HCT116 (cell line): ENCODE data around the gene DIS3L2. TPM values are rescaled to one million over a fixed set of nuclear protein-coding genes. Genes with fewer than 3 reads are reported as not detected.

Experiments
- ATAC-seq: fragments of 200-7000 bp; cut with Tn5 transposase; 2 replicates; pipeline ENCODE4 v1.9.1; 2020; ENCODE audit warnings: mild to moderate bottlenecking, moderate library complexity
- BruUV-seq: library from RNA; stranded (reverse); fragments of 400-500 nt; replicated peaks from 2 replicates; lab custom pipeline; 2021; lab: Mats Ljungman, UMichigan
- CTCF ChIA-PET: fragments of 300-600 bp; sonication (Branson Sonifier 250); formaldehyde crosslinking; loops from one replicate; lab custom pipeline; 2021; ENCODE audit warnings: antibody characterized with exemption; lab: Charles Lee
- POLR2A ChIA-PET: fragments of 300-600, 350-600 bp; sonication (Branson Sonifier 250); formaldehyde crosslinking; loops from one replicate; lab custom pipeline; 2021; ENCODE audit warnings: antibody characterized with exemption; lab: Charles Lee
- RAD21 ChIA-PET, 2 experiments: fragments of 300-600 bp; sonication (Branson Sonifier 250); formaldehyde crosslinking; loops; one replicate each; lab custom pipeline; 2023; ENCODE audit warnings: low total read pairs in 2 of 2; ENCODE audit not compliant: uncharacterized antibody in 2 of 2, unreplicated experiment in 2 of 2, low non-redundant PET in 1 of 2; lab: Charles Lee
- DNase-seq: peaks from one replicate; pipeline ENCODE4 v3.0.0-alpha.2; 2010; ENCODE audit warnings: low read depth, low spot score
- H2AFZ ChIP-seq: fragments of 200-600 bp; shearing (Covaris generic), sonication (generic); 2 replicates; pipeline ENCODE4 v1.6.1; 2017; ENCODE audit warnings: low read depth, mixed run types, mixed read lengths, antibody characterized with exemption, low read length; ENCODE audit not compliant: poor library complexity, severe bottlenecking
- H3K27ac ChIP-seq: 2 replicates; pipeline ENCODE4 v1.5.1; 2012; ENCODE audit warnings: low read depth, low read length
- H3K27me3 ChIP-seq: fragments of 200-600 bp; sonication (generic); 2 replicates; pipeline ENCODE4 v1.6.1; 2016; ENCODE audit warnings: mixed run types, low read length, mixed read lengths; ENCODE audit not compliant: insufficient read depth
- H3K36me3 ChIP-seq, 2 experiments: fragments of 200-500 bp in 1 of 2; fragments of 200-600 bp in 1 of 2; sonication (Bioruptor generic) in 1 of 2; sonication (generic) in 1 of 2; 2 replicates each; pipeline versions ENCODE4 v1.5.1 to v1.6.1; 2014 to 2016; ENCODE audit warnings: low read length in 2 of 2, inconsistent platforms in 1 of 2, mixed read lengths in 1 of 2, mixed run types in 1 of 2; ENCODE audit not compliant: insufficient read depth in 2 of 2, control insufficient read depth in 1 of 2
- H3K4me1 ChIP-seq, 2 experiments: fragments of 200-600 bp in 1 of 2; sonication (generic) in 1 of 2; 2 replicates each; pipeline versions ENCODE4 v1.5.1 to v1.6.1; 2012 to 2017; ENCODE audit warnings: low read length in 2 of 2, inconsistent platforms in 1 of 2, mild to moderate bottlenecking in 1 of 2, mixed read lengths in 1 of 2, mixed run types in 1 of 2, moderate library complexity in 1 of 2; ENCODE audit not compliant: insufficient read depth in 2 of 2, control insufficient read depth in 1 of 2
- H3K4me2 ChIP-seq: fragments of 200-600 bp; sonication (generic); 2 replicates; pipeline ENCODE4 v1.6.1; 2017; ENCODE audit warnings: mixed run types, low read length, mixed read lengths
- H3K4me3 ChIP-seq, 2 experiments: fragments of 200-600 bp in 1 of 2; sonication (generic) in 1 of 2; replicated peaks in 1 of 2; 2 replicates each; pipeline ENCODE4 v1.5.1; 2011 to 2016; ENCODE audit warnings: low read length in 2 of 2, control low read depth in 1 of 2, low read depth in 1 of 2, mild to moderate bottlenecking in 1 of 2, mixed read lengths in 1 of 2, mixed run types in 1 of 2
- H3K79me2 ChIP-seq: fragments of 200-600 bp; sonication (generic); 2 replicates; pipeline ENCODE4 v1.6.1; 2017; ENCODE audit warnings: mild to moderate bottlenecking, mixed run types, low read length, moderate library complexity, mixed read lengths; ENCODE audit not compliant: insufficient read depth
- H3K9ac ChIP-seq: fragments of 200-600 bp; sonication (generic); 2 replicates; pipeline ENCODE4 v1.6.1; 2016; ENCODE audit warnings: low read length, mixed read lengths
- H3K9me2 ChIP-seq: fragments of 200-600 bp; sonication (generic), shearing (Covaris generic); 2 replicates; pipeline ENCODE4 v1.6.1; 2017; ENCODE audit warnings: mixed run types, mild to moderate bottlenecking, moderate library complexity; ENCODE audit not compliant: insufficient read depth
- H3K9me3 ChIP-seq, 2 experiments: fragments of 200-500 bp in 1 of 2; fragments of 200-600 bp in 1 of 2; sonication (Bioruptor generic) in 1 of 2; sonication (generic) in 1 of 2; 2 replicates each; pipeline ENCODE4 v1.6.1; 2014 to 2017; ENCODE audit warnings: low read length in 2 of 2, mixed read lengths in 2 of 2, inconsistent platforms in 1 of 2, low read depth in 1 of 2, mild to moderate bottlenecking in 1 of 2, mixed run types in 1 of 2, moderate library complexity in 1 of 2; ENCODE audit not compliant: control insufficient read depth in 1 of 2, insufficient read depth in 1 of 2
- H4K20me1 ChIP-seq: fragments of 200-600 bp; sonication (generic), shearing (Covaris generic); 2 replicates; pipeline ENCODE4 v1.6.1; 2017; ENCODE audit warnings: mixed run types, mild to moderate bottlenecking, moderate library complexity; ENCODE audit not compliant: insufficient read depth
- ATF3 ChIP-seq: IDR thresholded peaks from 2 replicates; pipeline ENCODE4 v1.6.1; 2012
- CBX3 ChIP-seq: IDR thresholded peaks from 2 replicates; pipeline ENCODE4 v1.6.1; 2012; ENCODE audit warnings: low read depth
- CEBPB ChIP-seq: IDR thresholded peaks from 2 replicates; pipeline ENCODE4 v1.6.1; 2012; ENCODE audit warnings: low read depth
- EGR1 ChIP-seq: IDR thresholded peaks from 2 replicates; pipeline ENCODE4 v1.6.1; 2012; ENCODE audit warnings: low read depth
- ELF1 ChIP-seq: IDR thresholded peaks from 2 replicates; pipeline ENCODE4 v1.6.1; 2012; ENCODE audit warnings: low read depth, borderline replicate concordance
- EZH2 ChIP-seq: fragments of 200-600 bp; sonication (generic); IDR thresholded peaks from 2 replicates; pipeline ENCODE4 v1.6.1; 2017; ENCODE audit warnings: antibody characterized with exemption, mixed run types
- EZH2phosphoT487 ChIP-seq: fragments of 200-600 bp; IDR thresholded peaks from 2 replicates; pipeline ENCODE4 v1.6.1; 2018; ENCODE audit warnings: antibody characterized with exemption, borderline replicate concordance
- FOSL1 ChIP-seq: IDR thresholded peaks from 2 replicates; pipeline ENCODE4 v1.6.1; 2012; ENCODE audit warnings: low read depth
- JUND ChIP-seq: IDR thresholded peaks from 2 replicates; pipeline ENCODE4 v1.6.1; 2012
- MAX ChIP-seq: IDR thresholded peaks from 2 replicates; pipeline ENCODE4 v1.6.1; 2012
- POLR2AphosphoS5 ChIP-seq: IDR thresholded peaks from 2 replicates; pipeline ENCODE4 v1.6.1; 2011; ENCODE audit warnings: mild to moderate bottlenecking, low read depth, low read length, moderate library complexity
- RAD21 ChIP-seq: IDR thresholded peaks from 2 replicates; pipeline ENCODE4 v1.6.1; 2012; ENCODE audit warnings: low read depth, mild to moderate bottlenecking
- REST ChIP-seq: IDR thresholded peaks from 2 replicates; pipeline ENCODE4 v1.6.1; 2012; ENCODE audit warnings: low read depth
- SP1 ChIP-seq: IDR thresholded peaks from 2 replicates; pipeline ENCODE4 v1.6.1; 2012; ENCODE audit warnings: low read depth
- SRF ChIP-seq: IDR thresholded peaks from 2 replicates; pipeline ENCODE4 v1.6.1; 2012; ENCODE audit warnings: low read depth
- TCF7L2 ChIP-seq: IDR thresholded peaks from 2 replicates; pipeline ENCODE4 v1.7.0; 2011; ENCODE audit warnings: borderline replicate concordance, inconsistent platforms; ENCODE audit not compliant: insufficient read depth, insufficient read length; ENCODE audit errors: extremely low read depth
- YY1 ChIP-seq: IDR thresholded peaks from 2 replicates; pipeline ENCODE4 v1.6.1; 2011; ENCODE audit warnings: low read length, low read depth, moderate library complexity, mild to moderate bottlenecking; ENCODE audit not compliant: insufficient replicate concordance; ENCODE audit errors: extremely low read depth
- ZFX ChIP-seq: fragments of 450-650 bp; IDR thresholded peaks from 2 replicates; pipeline ENCODE4 v1.6.1; 2017
- ZNF274 ChIP-seq: fragments of 200-500 bp; sonication (Bioruptor generic); IDR thresholded peaks from 2 replicates; pipeline ENCODE4 v1.6.1; 2014; ENCODE audit warnings: mild to moderate bottlenecking, low read depth, low read length, inconsistent platforms
- intact Hi-C: fragments of 100-400 bp; cut with micrococcal nuclease; formaldehyde crosslinking; loops from 2 replicates; pipeline ENCODE4 v1.10.0; 2022
- total RNA-seq: library from RNA; stranded (reverse); gene quantifications from one replicate; pipeline ENCODE4 v1.2.1, GENCODE V29; 2021; ENCODE audit not compliant: unreplicated experiment
- TF ChIP-seq, protein P1 (sequence below): IDR thresholded peaks from 2 replicates; pipeline ENCODE4 v1.6.1; 2011; ENCODE audit warnings: mild to moderate bottlenecking, low read length, moderate library complexity; ENCODE audit not compliant: insufficient replicate concordance; ENCODE audit errors: extremely low read depth

DIS3L2 gene
- total RNA-seq, 1 experiment from 2014 or later = 42.5 TPM

GRCh38 chr2:232103140-232103737 is 141.7 kb downstream of the DIS3L2 start:
- Histone ChIP-seq H3K27ac (no peak overlapping the region), H4K20me1 (no peaks in the 10 kb centered on the region), H3K79me2 (no peaks in the 10 kb centered on the region; the same call in 1 of the 2 replicates), H3K9me2 (no peaks in the 10 kb centered on the region), H3K27me3 (no peaks in the 10 kb centered on the region), H3K36me3 (no peaks in the 10 kb centered on the region), H3K9me3 (no peaks in the 10 kb centered on the region), H2AFZ (no peak overlapping the region), H3K4me1 (no peaks in the 10 kb centered on the region), H3K4me2 (no peak overlapping the region), H3K9ac (no peak overlapping the region), H3K4me3 (no peak overlapping the region)
- no TSS peak for BruUV-seq
- ChIA-PET CTCF (no interaction called here), POLR2A (no interaction called here), RAD21 (no interaction called here)
- ATAC-seq (no peak), DNase-seq (no peak)
- intact Hi-C loops = no loop called here
- no peak for TF ChIP-seq RAD21
- no peak for TF ChIP-seq CEBPB
- TF ChIP-seq EGR1 = no peak
- TF ChIP-seq, protein P1, sequence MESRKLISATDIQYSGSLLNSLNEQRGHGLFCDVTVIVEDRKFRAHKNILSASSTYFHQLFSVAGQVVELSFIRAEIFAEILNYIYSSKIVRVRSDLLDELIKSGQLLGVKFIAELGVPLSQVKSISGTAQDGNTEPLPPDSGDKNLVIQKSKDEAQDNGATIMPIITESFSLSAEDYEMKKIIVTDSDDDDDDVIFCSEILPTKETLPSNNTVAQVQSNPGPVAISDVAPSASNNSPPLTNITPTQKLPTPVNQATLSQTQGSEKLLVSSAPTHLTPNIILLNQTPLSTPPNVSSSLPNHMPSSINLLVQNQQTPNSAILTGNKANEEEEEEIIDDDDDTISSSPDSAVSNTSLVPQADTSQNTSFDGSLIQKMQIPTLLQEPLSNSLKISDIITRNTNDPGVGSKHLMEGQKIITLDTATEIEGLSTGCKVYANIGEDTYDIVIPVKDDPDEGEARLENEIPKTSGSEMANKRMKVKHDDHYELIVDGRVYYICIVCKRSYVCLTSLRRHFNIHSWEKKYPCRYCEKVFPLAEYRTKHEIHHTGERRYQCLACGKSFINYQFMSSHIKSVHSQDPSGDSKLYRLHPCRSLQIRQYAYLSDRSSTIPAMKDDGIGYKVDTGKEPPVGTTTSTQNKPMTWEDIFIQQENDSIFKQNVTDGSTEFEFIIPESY = no peak
- no peak for TF ChIP-seq REST
- TF ChIP-seq POLR2AphosphoS5 = no peak
- no peak for TF ChIP-seq EZH2
- no peak for TF ChIP-seq FOSL1
- TF ChIP-seq YY1 = no peak
- no peak for TF ChIP-seq EZH2phosphoT487
- TF ChIP-seq SRF = no peak
- TF ChIP-seq JUND = no peak
- no peak for TF ChIP-seq SP1
- TF ChIP-seq ATF3 = no peak
- TF ChIP-seq TCF7L2 = no peak
- TF ChIP-seq CBX3 = no peak
- TF ChIP-seq ZFX = no peak
- no peak for TF ChIP-seq ELF1
- no peak for TF ChIP-seq MAX
- TF ChIP-seq ZNF274 = no peak
